Measurements from ENCODE around the gene FBXL4. TPM values are rescaled to one million over a fixed set of nuclear protein-coding genes. Genes with fewer than 3 reads are reported as not detected.
"Not testable (repeated sequence)": the region's sequence is repeated elsewhere in the genome, so short reads cannot be mapped to it uniquely, and the experiment has no call there.

The FBXL4 gene
- total RNA-seq, 3 donors from 2014 or later: 13.2 to 23.8 (median 22.5) TPM

GRCh38 chr6:98927534-98927933, 20.2 kb downstream of the FBXL4 start:
- TF ChIP-seq CTCF (IDR thresholded peaks at IDR 0.05): no peak
- Histone ChIP-seq H3K4me1 (ENCODE audit: low read depth) (no peaks in the 10 kb centered on the region), H3K36me3 (ENCODE audit: low read depth) (no peaks in the 10 kb centered on the region), H3K9me3 (no peaks in the 10 kb centered on the region), H3K4me3 (no peak overlapping the region)
- DNase-seq: no peak
- intact Hi-C loops (cut with DNase I, micrococcal nuclease): no loop called here
- no peak for ATAC-seq

DNA sequence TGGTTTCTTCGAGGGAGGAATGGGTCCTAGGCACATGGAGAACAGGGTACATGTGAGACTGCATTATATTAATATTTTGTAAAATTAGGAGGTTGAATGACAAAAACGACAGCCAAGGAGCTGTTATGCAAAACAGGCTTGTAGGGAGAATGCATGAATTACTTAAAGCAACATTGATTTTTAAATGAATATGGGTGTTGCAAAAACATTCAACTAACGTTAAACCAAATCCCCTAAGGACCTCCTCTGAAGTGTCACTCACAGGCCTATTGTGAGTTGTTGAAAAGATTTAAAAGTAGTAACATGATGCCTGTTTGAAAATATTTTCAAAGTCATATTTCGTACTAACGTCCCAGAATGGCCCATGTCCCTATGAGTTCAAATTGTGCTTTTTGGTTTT, 21.9 kb downstream of the FBXL4 start:
- no peak for DNase-seq
- intact Hi-C loops (cut with DNase I, micrococcal nuclease): no loop called here
- no peak for TF ChIP-seq CTCF (IDR thresholded peaks at IDR 0.05)

GRCh38 chr6:98924647-98925046, 23.1 kb downstream of the FBXL4 start:
- intact Hi-C loops (cut with DNase I, micrococcal nuclease): no loop called here

More for the DNA sequence above, 21.9 kb downstream of the FBXL4 start:
- no peak for ATAC-seq
- Histone ChIP-seq H3K4me3 (no peak overlapping the region), H3K9me3 (no peaks in the 10 kb centered on the region), H3K36me3 (ENCODE audit: low read depth) (no peaks in the 10 kb centered on the region), H3K4me1 (ENCODE audit: low read depth) (no peaks in the 10 kb centered on the region)

DNA sequence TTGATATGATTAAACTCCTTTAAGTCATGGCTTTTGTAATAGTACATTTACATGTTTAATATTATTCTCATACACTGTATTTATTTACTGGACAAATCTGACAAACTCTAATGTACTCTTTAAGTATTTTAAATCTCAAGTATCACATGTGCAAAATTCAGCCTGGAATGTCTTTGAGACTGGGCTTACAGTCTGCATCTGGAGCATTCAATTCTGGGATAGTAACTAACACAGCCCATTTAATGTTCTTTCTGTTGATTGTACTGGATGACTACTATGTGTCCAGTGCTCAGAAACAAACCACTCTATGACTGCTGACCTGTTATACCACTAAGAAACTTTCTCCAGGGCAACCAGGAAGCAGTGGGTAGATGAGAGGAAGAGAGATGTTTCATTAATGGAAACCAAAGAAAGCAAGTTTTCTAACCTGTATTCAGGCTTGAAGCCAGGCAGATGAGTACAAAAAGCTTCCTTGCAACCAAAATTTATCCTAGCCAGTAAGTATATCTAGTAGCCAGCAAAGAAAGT, 26.8 kb downstream of the FBXL4 start:
- intact Hi-C loops (cut with DNase I, micrococcal nuclease): no loop called here
- H3K4me3 ChIP-seq: no peak overlapping the region
- H3K9me3 ChIP-seq: no peaks in the 10 kb centered on the region

More at GRCh38 chr6:98924647-98925046, 23.1 kb downstream of the FBXL4 start:
- peak; percentile 31 for ATAC-seq
- Histone ChIP-seq H3K4me3 (no peak overlapping the region), H3K9me3 (no peaks in the 10 kb centered on the region), H3K4me1 (ENCODE audit: low read depth) (no peaks in the 10 kb centered on the region), H3K36me3 (ENCODE audit: low read depth) (no peaks in the 10 kb centered on the region)
- no peak for TF ChIP-seq CTCF (IDR thresholded peaks at IDR 0.05)
- DNase-seq: peak in 1 of 3 donors; percentile 17

GRCh38 chr6:98910946-98911345, 36.8 kb downstream of the FBXL4 start:
- H3K4me3 ChIP-seq; H3K36me3 ChIP-seq (ENCODE audit: low read depth); DNase-seq; H3K9me3 ChIP-seq; H3K4me1 ChIP-seq (ENCODE audit: low read depth); intact Hi-C loops (cut with DNase I, micrococcal nuclease); ATAC-seq: not testable (repeated sequence)

More for the DNA sequence above, 26.8 kb downstream of the FBXL4 start:
- ATAC-seq (no peak), DNase-seq (no peak)
- no peak for TF ChIP-seq CTCF (IDR thresholded peaks at IDR 0.05)
- Histone ChIP-seq H3K36me3 (ENCODE audit: low read depth) (no peaks in the 10 kb centered on the region), H3K4me1 (ENCODE audit: low read depth) (no peaks in the 10 kb centered on the region)

- no peak overlapping the region for H3K4me3 ChIP-seq
- no peaks in the 10 kb centered on the region for H3K36me3 ChIP-seq (ENCODE audit: low read depth)
- H3K9me3 ChIP-seq: peaks cover 4% of the 10 kb centered on the region
- intact Hi-C loops (cut with DNase I, micrococcal nuclease): no loop called here
- ATAC-seq (no peak), DNase-seq (no peak)
- TF ChIP-seq CTCF (IDR thresholded peaks at IDR 0.05): no peak
- H3K4me1 ChIP-seq (ENCODE audit: low read depth): no peaks in the 10 kb centered on the region
Observed at GRCh38 chr6:98909236-98909635, 38.5 kb downstream of the FBXL4 start.

- ATAC-seq; H3K9me3 ChIP-seq; intact Hi-C loops (cut with DNase I, micrococcal nuclease); H3K4me3 ChIP-seq; DNase-seq; H3K4me1 ChIP-seq (ENCODE audit: low read depth); H3K36me3 ChIP-seq (ENCODE audit: low read depth): not testable (repeated sequence)
Observed at GRCh38 chr6:98906342-98906741, 41.4 kb downstream of the FBXL4 start.
